Hippocampal formation (tissue), 2 donors: ENCODE measurements around the gene RASGRP4.
"Not testable (repeated sequence)": the region's sequence is repeated elsewhere in the genome, so short reads cannot be mapped to it uniquely, and the experiment has no call there.

ENCODE experiments used
- DNase-seq, 2 donors: peaks; one replicate each; lab custom pipeline; 2025; lab: John Stamatoyannopoulos, UW

The RASGRP4 gene

GRCh38 chr19:38425810-38426466 lies at the start of gene RASGRP4:
Gene RASGRP4, minus strand, starts transcription at chr19:38426219. Its CDS starts 128 bp downstream, at chr19:38426091.
- DNase-seq = peak in 1 of 2 donors; percentile 15

- DNase-seq = no peak
These were observed 49.2 kb upstream of the RASGRP4 start for GRCh38 chr19:38475176-38475575.

- no peak for DNase-seq
These were observed 47.2 kb upstream of the RASGRP4 start for GRCh38 chr19:38473201-38473600.

GRCh38 chr19:38472725-38473124 lies 46.7 kb upstream of the RASGRP4 start:
- DNase-seq = not testable (repeated sequence)

GRCh38 chr19:38470788-38471480 lies 44.9 kb upstream of the RASGRP4 start:
- DNase-seq = no peak

GRCh38 chr19:38469151-38469550 lies 43.1 kb upstream of the RASGRP4 start:
- no peak for DNase-seq

GRCh38 chr19:38467541-38468525 lies 41.8 kb upstream of the RASGRP4 start:
- no peak for DNase-seq

GRCh38 chr19:38466050-38466449 lies 40.0 kb upstream of the RASGRP4 start:
- no peak for DNase-seq

- DNase-seq = no peak
These were observed 38.5 kb upstream of the RASGRP4 start for GRCh38 chr19:38464421-38465082.

- DNase-seq = no peak
These were observed 37.3 kb upstream of the RASGRP4 start for GRCh38 chr19:38463365-38463764.

GRCh38 chr19:38458991-38459390 lies 33.0 kb upstream of the RASGRP4 start:
- DNase-seq = no peak

- no peak for DNase-seq
These were observed 31.8 kb upstream of the RASGRP4 start for GRCh38 chr19:38457690-38458405.

- DNase-seq = no peak
These were observed 31.2 kb upstream of the RASGRP4 start for GRCh38 chr19:38457202-38457601.

- no peak for DNase-seq
These were observed 29.0 kb upstream of the RASGRP4 start for GRCh38 chr19:38455031-38455430.

- DNase-seq = no peak
These were observed 27.6 kb upstream of the RASGRP4 start for GRCh38 chr19:38453596-38453995.

- DNase-seq = peak in 1 of 2 donors; percentile 4
These were observed 26.7 kb upstream of the RASGRP4 start for GRCh38 chr19:38452430-38453366.

- no peak for DNase-seq
These were observed 25.6 kb upstream of the RASGRP4 start for GRCh38 chr19:38451629-38452028.

GRCh38 chr19:38451036-38451435 lies 25.0 kb upstream of the RASGRP4 start:
- no peak for DNase-seq

- DNase-seq = no peak
These were observed 23.5 kb upstream of the RASGRP4 start for GRCh38 chr19:38449518-38449917.

- DNase-seq = no peak
These were observed 22.2 kb upstream of the RASGRP4 start for GRCh38 chr19:38448225-38448624.
